ES-I3 (cell line): ENCODE results near the gene SH3YL1.

ENCODE experiments used
- H3K36me3 ChIP-seq: 2 replicates; pipeline ENCODE4 v1.6.1; 2013; ENCODE audit warnings: mild to moderate bottlenecking, low read length, control low read depth, moderate library complexity; ENCODE audit not compliant: insufficient read depth
- H3K4me1 ChIP-seq: 2 replicates; pipeline ENCODE4 v1.6.1; 2013; ENCODE audit warnings: mild to moderate bottlenecking, control low read depth, low read length; ENCODE audit not compliant: insufficient read depth
- H3K9ac ChIP-seq: 2 replicates; pipeline ENCODE4 v1.6.1; 2013; ENCODE audit warnings: low read depth, mild to moderate bottlenecking, low read length, moderate library complexity
- H3K9me3 ChIP-seq: 2 replicates; pipeline ENCODE4 v1.6.1; 2013; ENCODE audit warnings: mild to moderate bottlenecking, low read length, moderate library complexity; ENCODE audit not compliant: control insufficient read depth, insufficient read depth

The SH3YL1 gene

GRCh38 chr2:274503-274902, 10.7 kb upstream of the SH3YL1 start:
- no peaks in the 10 kb centered on the region for H3K9me3 ChIP-seq
- H3K4me1 ChIP-seq = no peaks in the 10 kb centered on the region
- H3K36me3 ChIP-seq = peaks cover 10% of the 10 kb centered on the region
- H3K9ac ChIP-seq = no peak overlapping the region

GRCh38 chr2:273333-273732, 9.5 kb upstream of the SH3YL1 start:
- no peaks in the 10 kb centered on the region for H3K9me3 ChIP-seq
- H3K9ac ChIP-seq = no peak overlapping the region
- no peaks in the 10 kb centered on the region; the same call in 1 of the 2 replicates for H3K4me1 ChIP-seq
- H3K36me3 ChIP-seq = peaks cover 10% of the 10 kb centered on the region

DNA sequence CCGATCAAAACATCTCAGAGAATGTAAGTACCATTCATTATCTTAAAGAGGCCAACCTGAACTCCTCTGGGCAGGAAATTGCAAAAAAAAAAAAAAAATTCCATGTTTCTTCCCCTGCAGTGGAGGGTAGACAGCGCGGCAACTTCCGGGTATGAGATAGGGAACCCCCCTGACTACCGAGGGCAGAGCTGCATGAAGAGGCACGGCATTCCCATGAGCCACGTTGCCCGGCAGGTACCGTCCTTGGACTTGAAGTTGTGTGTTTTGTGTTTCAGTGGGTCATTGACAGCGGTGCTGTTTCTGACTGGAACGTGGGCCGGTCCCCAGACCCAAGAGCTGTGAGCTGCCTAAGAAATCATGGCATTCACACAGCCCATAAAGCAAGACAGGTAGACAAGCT, 8.1 kb upstream of the SH3YL1 start:
- no peaks in the 10 kb centered on the region for H3K9me3 ChIP-seq
- H3K36me3 ChIP-seq = peaks cover 2% of the 10 kb centered on the region
- no peaks in the 10 kb centered on the region; the same call in 1 of the 2 replicates for H3K4me1 ChIP-seq

GRCh38 chr2:270861-271260, 7.0 kb upstream of the SH3YL1 start:
- Histone ChIP-seq H3K9me3 (no peaks in the 10 kb centered on the region), H3K4me1 (peaks cover 7% of the 10 kb centered on the region; the same call in 1 of the 2 replicates), H3K9ac (no peak overlapping the region), H3K36me3 (no peaks in the 10 kb centered on the region; the same call in 1 of the 2 replicates)

More for the DNA sequence above, 8.1 kb upstream of the SH3YL1 start:
- no peak overlapping the region for H3K9ac ChIP-seq

DNA sequence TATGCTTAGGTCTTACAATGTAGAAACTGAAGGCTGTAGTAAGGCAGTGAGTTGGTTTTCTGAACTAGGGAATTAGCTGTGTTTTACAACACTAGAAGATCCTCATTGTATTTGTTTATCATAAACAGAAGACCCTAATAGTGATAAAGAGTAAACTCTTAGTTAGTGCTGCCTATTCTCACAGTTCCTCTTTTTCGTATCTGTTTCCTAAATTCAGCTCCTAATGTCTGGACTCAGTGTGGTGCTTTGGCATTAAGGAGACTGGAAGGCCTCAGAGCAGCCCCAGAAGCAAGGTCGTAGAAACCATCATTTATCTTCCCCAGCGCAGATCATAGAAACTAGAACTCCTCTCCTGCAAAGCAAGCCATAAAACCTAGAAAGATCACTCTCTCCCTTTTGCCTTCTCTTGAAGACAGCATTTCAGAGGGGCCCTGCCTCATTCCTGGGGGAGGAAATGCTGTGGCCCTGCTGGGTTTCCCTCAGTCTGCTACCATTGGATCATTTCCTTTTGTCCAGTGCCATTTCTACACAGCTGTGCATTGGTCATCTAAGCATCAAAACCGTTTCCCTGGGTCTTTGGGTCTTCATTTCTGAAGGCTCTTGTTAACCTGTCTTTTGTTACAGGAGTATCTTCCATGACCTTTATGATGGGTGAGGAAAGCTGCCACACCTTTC, 5.7 kb upstream of the SH3YL1 start:
- Histone ChIP-seq H3K36me3 (no peaks in the 10 kb centered on the region; the same call in 1 of the 2 replicates), H3K9me3 (no peaks in the 10 kb centered on the region), H3K9ac (no peak overlapping the region), H3K4me1 (peaks cover 7% of the 10 kb centered on the region; the same call in 1 of the 2 replicates)

GRCh38 chr2:268323-268722, 4.5 kb upstream of the SH3YL1 start:
- no peaks in the 10 kb centered on the region; the same call in 1 of the 2 replicates for H3K36me3 ChIP-seq
- no peak overlapping the region for H3K9ac ChIP-seq
- no peaks in the 10 kb centered on the region for H3K9me3 ChIP-seq
- H3K4me1 ChIP-seq = peaks cover 7% of the 10 kb centered on the region; the same call in 1 of the 2 replicates

DNA sequence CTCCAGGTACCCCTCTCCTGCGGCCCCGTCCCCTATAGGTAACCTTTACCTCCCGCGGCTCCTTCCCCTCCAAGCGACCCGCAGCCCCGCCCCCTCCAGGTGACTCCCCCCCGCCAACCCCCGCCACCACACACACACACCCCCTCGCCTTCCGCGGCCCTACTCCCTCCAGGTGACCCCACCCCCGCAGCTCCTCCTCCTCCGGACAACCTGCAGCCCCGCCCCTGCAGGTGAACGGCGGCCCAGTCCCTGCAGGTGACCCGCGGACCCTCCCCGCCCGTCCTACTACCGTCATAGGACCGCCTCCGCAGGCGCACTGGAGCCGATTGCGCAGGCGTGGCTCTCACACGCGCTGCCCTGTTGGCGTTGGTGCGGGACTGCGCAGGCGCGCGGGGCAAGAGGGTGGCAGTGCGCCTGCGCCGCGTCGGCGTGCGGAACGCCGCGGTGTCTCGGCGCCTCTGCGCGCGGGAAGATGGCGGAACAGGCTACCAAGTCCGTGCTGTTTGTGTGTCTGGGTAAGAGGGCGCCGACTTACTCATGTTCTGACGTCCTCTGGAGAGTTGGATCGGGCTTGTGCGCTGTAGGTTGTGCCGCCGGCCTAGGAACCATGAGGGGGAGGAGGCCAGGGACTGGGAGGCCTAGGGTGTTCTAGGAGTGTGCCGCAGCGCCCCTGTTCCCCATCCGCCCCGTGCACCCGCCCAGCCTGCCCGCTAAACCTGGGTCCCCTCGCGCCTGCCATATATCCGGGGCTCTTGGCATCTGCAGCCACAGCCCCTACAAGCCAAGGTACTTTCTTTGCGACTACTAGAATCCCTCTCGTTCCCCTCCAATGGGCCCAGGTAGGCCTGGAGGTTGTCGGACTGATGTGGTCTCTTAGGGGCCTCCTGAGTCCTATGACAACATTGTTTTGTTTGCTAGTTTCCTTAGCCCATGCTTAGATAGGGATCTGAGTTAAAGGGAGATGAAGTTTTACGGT, 949 bp upstream of the SH3YL1 start, which contains the start of gene ACP1:
Gene ACP1, plus strand, starts transcription at position 455 of the 976 bp plus-strand sequence. Its CDS starts 18 bp downstream, at position 473.
- Histone ChIP-seq H3K9me3 (no peaks in the 10 kb centered on the region), H3K4me1 (peaks cover 7% of the 10 kb centered on the region; the same call in 1 of the 2 replicates), H3K36me3 (no peaks in the 10 kb centered on the region), H3K9ac (peak within 1 kb of the TSS; percentile 88)

- peaks cover 7% of the 10 kb centered on the region; the same call in 1 of the 2 replicates for H3K4me1 ChIP-seq
- H3K9ac ChIP-seq = peak overlapping the region; percentile 81
- peaks cover 6% of the 10 kb centered on the region; the same call in 1 of the 2 replicates for H3K9me3 ChIP-seq
- H3K36me3 ChIP-seq = no peaks in the 10 kb centered on the region
Observed at GRCh38 chr2:263022-263738, 652 bp downstream of the SH3YL1 start.

DNA sequence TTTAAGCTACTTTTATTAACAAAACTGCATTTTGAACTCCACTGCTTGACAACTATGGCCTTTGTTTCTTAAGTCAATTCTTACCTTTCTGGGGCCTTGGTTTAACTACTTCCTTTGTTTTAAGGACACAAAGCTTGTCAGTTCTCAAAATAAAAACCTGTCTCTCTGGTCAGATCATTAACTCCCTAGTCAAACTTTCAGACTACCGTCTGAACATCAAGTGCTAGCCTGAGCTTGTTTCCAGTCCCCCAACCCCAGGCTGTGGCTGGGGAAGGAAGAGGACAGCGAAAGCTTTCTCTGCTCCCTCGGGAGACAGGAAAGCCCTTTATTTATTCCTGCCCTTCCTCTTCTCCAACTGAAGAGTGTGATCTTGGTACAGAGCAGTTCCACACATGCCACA, 1.7 kb downstream of the SH3YL1 start:
- H3K4me1 ChIP-seq = peaks cover 7% of the 10 kb centered on the region; the same call in 1 of the 2 replicates
- H3K9me3 ChIP-seq = peaks cover 6% of the 10 kb centered on the region; the same call in 1 of the 2 replicates
- H3K36me3 ChIP-seq = no peaks in the 10 kb centered on the region
- 0 out of 2 replicates have a peak overlapping the region, but pooled peaks have one; percentile 2 for H3K9ac ChIP-seq

DNA sequence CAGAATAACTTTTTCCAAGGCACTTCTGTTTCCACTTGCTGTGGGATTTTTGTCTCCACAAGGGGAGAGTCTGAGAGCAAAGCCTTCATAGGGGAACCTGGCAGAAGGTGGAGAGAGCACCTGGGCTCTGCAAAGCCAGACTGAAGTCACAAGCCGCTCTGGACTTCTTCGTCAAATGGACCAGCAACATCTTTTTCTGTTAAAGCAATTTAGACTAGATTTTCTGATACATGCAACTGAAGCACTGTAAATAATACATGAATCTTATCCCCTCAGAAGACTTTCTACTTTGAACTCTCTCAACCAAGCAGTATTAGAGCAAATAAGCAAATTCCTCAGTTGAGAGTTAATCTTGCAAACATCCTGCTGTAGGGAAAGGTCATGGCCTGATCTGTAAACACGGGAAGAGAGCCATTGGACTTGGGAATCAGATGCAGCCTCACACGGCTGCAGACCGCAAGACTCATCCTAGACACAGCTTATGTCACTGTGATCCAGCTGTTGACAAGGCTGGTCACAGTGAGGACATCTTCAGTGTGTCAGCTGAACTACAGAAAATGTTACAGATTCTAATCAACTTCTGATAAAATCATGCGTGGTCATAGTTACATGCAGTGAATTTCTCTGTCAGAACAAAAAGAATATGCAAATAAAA, 3.2 kb downstream of the SH3YL1 start:
- H3K9ac ChIP-seq = no peak overlapping the region
- H3K36me3 ChIP-seq = no peaks in the 10 kb centered on the region
- H3K4me1 ChIP-seq = no peaks in the 10 kb centered on the region; the same call in 1 of the 2 replicates
- H3K9me3 ChIP-seq = peaks cover 9% of the 10 kb centered on the region; the same call in 1 of the 2 replicates

DNA sequence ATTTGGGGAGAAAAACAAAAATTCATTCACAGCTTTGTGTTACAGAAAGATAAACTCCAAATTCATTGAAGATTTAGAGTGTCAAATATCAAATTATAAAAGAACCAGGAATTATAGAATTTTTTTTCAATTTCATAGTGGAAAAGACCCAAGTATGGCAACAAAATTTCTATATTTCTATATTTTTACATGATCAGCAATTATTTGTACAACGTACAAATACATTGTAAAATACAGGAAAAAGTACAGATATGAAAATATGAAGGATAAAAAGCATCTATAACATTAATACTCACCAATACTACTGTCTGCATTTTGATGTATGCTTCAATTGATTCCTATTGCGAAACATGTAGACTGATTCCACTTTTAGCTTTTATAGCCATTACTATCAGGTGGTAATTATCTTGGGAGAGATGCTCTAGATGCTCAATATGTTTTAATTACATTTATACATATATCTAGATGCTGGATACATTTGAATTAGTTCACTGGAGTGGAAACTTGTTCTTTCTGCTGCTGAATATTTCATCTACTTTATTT, 4.0 kb downstream of the SH3YL1 start:
- H3K4me1 ChIP-seq = no peaks in the 10 kb centered on the region; the same call in 1 of the 2 replicates
- H3K36me3 ChIP-seq = no peaks in the 10 kb centered on the region

GRCh38 chr2:258933-259332, 4.9 kb downstream of the SH3YL1 start:
- Histone ChIP-seq H3K9me3 (peaks cover 9% of the 10 kb centered on the region; the same call in 1 of the 2 replicates), H3K36me3 (no peaks in the 10 kb centered on the region), H3K4me1 (no peaks in the 10 kb centered on the region; the same call in 1 of the 2 replicates), H3K9ac (no peak overlapping the region)

More for the DNA sequence above, 4.0 kb downstream of the SH3YL1 start:
- no peak overlapping the region for H3K9ac ChIP-seq
- H3K9me3 ChIP-seq = peaks cover 9% of the 10 kb centered on the region; the same call in 1 of the 2 replicates

DNA sequence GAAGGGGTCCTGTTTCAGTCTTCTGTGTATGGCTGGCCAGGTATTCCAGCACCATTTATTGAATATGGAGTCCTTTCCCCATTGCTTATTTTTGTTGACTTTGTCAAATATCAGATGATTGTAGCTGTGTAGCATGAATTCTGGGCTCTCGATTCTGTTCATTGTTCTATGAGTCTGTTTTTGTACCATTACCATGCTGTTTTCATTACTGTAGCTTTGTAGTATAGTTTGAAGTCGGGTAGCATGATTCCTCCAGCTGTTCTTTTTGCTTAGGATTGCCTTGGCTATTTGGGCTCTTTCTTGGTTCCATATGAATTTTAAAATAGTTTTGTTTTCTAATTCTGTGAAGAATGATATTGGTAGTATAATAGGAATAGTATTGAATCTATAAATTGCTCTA, 6.0 kb downstream of the SH3YL1 start:
- H3K9ac ChIP-seq = no peak overlapping the region
- H3K36me3 ChIP-seq = no peaks in the 10 kb centered on the region
- peaks cover 9% of the 10 kb centered on the region; the same call in 1 of the 2 replicates for H3K9me3 ChIP-seq
- no peaks in the 10 kb centered on the region; the same call in 1 of the 2 replicates for H3K4me1 ChIP-seq
